GM21529 (cell line): ENCODE data around the gene KCTD16.

Experiments used
- ATAC-seq: cut with Tn5 transposase; IDR thresholded peaks from one replicate; pipeline ENCODE4 v1.9.1; 2021; ENCODE audit not compliant: unreplicated experiment

KCTD16 gene

GRCh38 chr5:144281784-144282183 lies 111.1 kb downstream of the KCTD16 start:
- no peak for ATAC-seq

GRCh38 chr5:144284036-144284435 lies 113.4 kb downstream of the KCTD16 start:
- ATAC-seq: no peak

DNA sequence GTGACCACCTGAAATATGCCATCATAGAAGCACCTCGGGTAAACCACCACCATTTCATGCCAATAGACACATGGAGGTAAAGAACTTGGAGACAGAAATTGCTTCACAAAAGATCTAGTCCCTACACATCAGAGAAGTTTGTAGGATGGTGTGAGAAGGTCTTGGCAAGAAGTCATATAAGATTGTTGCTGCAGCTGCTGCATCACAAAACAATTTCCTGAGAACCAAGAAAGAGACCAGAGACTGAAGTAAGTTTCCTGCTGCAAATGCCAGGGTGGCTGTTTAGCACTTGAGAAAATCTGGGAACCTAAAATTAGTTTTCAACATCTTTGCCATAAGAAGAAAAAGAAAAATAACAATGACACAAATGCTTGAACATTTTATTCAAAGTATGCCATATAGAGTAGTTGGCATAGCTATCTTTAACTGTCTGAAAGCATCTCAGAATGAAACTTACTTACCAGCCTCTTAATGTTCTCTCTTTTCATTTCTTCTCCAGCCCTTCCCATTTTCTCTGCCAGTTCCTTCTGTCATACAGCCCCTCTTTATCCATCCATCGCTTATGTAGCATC lies 114.3 kb downstream of the KCTD16 start:
- ATAC-seq: no peak

DNA sequence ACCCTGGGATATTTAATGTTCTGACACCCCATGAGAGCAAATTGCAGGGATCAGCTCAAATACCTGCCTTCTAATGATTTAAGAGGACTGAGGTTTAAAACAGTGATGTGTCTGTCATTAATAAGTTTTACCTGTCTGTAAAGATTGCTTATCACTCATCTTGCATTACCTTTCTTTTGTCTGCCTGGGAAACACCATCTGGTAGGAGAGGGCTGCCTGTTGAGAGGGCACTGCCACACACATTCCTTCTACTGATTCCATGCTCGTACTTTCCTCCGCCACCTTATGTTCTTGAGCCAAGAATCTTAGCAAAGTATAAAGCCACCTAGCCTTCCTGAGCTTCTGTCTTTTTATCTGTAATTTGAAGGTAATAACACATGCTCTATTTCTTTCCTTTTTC lies 118.6 kb downstream of the KCTD16 start:
- no peak for ATAC-seq

DNA sequence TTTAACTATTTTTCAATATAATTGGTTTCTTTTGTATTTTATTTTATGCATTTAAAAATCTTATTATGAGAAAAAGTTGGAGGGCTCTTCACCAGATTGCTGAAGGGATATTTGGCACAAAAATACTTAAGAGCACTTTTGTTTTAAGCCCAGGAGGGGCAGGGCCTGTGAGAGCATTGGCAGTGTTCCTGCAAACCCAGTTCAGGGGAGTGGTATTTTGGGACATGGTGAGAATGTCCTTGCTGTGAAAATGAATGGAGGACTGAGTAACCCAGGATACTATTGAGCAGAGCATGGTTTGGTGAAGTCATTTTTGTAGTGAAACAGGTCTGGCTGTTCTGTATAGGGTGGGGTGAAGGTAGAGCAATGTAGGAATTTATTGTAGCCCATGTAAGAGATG lies 121.4 kb downstream of the KCTD16 start:
- ATAC-seq: no peak

- no peak for ATAC-seq
These were observed 124.6 kb downstream of the KCTD16 start for GRCh38 chr5:144295284-144295683.

- ATAC-seq: no peak
These were observed 126.4 kb downstream of the KCTD16 start for GRCh38 chr5:144297081-144297480.

GRCh38 chr5:144298658-144299057 lies 128.0 kb downstream of the KCTD16 start:
- ATAC-seq: no peak

DNA sequence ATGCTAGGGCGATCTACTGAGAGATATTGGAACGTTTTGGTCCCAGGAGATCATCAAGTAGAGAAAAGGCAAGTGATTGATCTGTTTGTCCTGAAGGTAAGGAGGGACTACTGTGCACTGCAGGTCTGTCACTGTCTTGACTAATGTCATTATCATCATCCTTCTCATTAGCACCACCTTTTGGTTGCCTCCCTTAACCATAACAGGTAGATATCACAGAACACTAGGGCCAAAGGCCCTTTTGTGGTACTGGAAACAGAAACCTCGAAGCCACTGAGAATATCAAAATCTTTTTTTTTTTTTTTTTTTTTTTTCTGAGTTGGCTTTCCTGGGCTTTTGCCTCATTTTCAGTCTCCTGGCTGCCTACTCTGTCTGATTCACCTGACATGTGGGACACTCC lies 134.0 kb downstream of the KCTD16 start:
- no peak for ATAC-seq

DNA sequence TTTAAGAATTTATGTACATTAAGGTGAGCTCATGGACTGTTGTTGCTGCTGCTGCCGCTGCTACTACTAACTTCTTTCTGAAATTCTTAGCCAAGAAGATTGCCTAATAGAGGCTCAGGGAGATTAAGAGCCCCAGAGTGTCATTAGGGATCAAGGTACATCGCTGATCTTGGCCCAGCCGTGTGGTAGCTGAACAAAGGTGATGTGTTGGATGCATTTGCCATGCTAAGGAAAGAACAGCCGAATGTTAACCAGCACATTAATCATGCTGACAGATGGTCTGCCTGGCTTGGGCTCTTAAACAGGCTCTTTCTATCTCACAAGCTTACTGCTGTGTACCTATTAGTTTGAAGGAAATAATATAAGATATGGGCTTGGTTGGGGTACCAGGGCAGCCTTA lies 137.1 kb downstream of the KCTD16 start:
- ATAC-seq: no peak

GRCh38 chr5:144308174-144308573 lies 137.5 kb downstream of the KCTD16 start:
- ATAC-seq: no peak

- ATAC-seq: no peak
These were observed 138.4 kb downstream of the KCTD16 start for GRCh38 chr5:144308906-144309670.

GRCh38 chr5:144310621-144311020 lies 139.9 kb downstream of the KCTD16 start:
- no peak for ATAC-seq

DNA sequence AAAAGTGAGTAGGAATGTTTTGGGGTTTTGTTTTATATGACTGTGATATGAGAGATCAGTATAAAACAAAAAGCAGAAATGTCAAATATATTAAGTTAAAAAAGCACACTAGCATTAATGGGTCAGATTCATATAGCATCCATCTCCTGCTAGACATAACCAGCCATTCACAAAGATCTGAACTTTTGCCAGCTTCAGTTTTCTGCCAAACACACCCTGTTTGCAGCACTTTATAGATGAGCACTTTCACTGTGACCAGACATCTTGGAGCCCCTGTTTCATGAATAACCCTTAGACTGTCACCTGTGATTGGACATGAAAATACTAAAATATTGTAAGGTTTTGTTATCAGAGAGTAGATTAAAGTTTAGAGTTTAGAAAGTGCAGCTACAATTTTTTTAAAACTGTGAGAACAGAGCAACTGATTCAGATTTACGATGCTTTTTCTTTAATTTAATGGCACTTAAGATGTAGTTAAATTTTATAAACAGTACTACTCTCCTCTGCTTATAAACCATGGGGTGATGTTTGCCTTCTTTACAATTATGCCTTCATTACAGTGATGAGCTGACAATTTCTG lies 142.6 kb downstream of the KCTD16 start:
- ATAC-seq: no peak

DNA sequence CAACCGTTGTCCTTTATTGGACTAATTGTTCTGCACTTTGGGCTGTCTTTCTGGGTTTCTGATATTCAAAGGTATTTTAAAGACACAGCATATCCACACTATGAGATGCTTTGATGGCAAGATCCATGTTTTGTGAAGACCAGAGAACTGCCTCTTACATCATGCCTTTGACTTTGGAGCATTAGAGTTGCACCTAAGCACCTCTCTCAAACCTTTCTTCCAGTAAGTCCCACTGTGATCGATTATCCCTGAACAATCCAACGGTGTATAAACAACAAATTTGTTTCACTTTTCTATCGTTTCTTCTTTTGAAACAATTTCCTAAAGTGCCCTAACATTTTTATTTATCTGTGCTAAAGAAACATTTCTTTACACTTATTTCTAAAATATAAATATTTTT lies 144.4 kb downstream of the KCTD16 start:
- no peak for ATAC-seq

DNA sequence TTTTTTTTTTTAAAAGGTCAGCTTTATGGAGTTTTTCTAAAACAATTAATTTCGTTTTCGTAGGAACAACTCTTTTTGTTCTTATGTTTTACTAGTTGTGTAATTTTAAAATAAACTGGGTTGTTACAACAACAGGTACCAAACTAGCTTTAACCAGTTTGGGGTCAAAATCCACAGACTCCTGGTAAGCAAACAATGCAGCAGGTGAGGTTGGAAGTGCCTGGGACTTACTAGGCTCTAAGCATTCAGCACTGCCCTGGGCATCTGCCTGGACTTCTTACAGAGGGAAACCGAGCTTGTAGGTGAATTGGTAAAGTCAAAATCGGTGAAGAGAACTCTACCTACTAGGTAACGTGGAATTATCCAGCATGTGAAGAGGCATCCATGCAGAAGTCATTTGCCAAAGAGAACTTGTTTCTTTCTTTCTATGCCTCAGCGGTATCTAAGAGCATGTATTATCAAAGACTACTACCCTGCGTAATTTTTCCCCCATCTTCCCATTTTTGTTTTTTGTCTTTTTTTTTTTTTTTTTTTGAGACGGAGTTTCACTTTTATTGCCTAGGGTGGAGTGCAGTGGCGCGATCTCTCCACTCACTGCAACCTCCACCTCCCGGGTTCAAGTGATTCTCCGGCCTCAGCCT lies 145.4 kb downstream of the KCTD16 start:
- ATAC-seq: no peak

GRCh38 chr5:144318011-144318410 lies 147.3 kb downstream of the KCTD16 start:
- no peak for ATAC-seq

DNA sequence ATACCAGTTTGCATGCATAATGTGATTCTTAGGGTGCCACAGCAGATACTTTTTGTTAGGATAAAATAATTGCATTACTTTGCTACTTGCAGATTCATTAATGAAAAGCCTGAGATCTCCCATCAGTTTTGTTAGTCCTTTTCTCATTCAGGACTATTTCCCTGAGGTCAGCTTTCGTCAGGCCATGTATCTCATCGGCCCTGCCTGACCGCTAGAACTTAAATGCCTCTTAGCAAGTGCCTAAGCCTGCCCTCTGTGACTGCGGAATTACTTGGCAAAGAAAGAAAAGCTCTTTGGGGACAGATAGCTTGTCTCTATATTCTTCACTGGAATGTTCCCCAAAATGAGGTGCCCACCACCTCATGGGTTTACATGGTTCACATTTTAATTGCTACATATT lies 147.8 kb downstream of the KCTD16 start:
- ATAC-seq: no peak

DNA sequence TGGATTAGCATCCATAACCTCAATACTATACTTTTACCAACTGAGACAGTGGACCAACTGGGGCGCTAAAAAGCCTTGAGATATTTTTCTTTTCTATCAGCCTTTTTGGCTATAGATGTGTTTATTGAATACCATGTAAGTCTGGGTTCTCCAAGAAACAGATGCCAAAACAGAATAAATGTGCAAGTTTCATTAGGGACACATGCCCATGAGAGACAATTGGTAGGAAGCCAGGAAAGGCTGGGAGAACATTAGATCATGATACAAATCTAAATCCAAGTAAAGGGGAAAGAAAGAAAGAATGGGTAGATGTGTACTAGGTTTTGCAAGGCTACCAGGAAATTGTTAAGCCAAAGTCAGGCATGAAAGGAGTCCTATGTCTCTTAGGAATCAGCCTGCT lies 152.5 kb downstream of the KCTD16 start:
- no peak for ATAC-seq

DNA sequence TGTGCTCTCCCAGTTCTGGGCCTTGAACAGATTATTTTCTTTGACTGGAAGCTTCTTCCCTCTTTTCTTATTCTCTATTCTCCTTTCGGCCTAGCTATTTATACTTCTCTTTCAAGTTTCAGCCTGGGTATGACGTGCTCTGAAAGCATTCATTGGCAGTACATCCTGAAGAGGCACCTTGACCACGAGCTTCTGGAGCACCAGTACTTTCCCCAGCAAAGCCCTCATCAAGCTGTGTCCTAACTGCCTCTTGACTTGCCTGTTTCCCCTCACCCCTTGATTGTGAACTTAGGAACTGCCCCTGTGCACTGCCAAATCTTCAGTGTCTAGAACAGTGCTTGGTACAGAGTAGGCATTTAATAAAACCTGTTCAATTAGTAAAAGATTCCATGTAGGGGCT lies 154.9 kb downstream of the KCTD16 start:
- no peak for ATAC-seq

DNA sequence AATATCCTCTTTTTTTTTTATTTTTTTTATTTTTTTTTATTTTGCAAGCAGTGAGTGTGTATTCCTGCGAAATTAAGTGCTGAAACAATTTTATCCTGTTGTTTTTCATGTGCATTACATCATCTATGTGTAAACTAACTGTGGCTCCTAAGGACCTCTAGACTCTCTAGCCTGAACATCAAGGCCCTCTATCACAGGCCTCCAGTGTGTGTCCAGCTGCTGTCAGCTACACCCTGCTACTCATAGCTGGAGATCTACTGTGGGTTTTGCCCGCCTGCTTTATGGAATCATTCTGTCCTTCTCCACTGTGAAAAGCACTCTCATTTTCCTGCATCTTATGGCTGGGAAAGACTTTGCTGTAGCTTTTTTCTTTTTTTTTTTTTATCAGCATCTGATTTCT lies 157.8 kb downstream of the KCTD16 start:
- ATAC-seq: no peak

GRCh38 chr5:144328980-144329379 lies 158.3 kb downstream of the KCTD16 start:
- no peak for ATAC-seq
